Measurements from ENCODE around the gene KLK6.
"Not testable (repeated sequence)": the region's sequence is repeated elsewhere in the genome, so short reads cannot be mapped to it uniquely, and the experiment has no call there.

KLK6 gene

GRCh38 chr19:50992666-50993035 lies 23.3 kb upstream of the KLK6 start:
- DNase-seq (ENCODE audit: low read depth), result no peak

GRCh38 chr19:50984416-50984815 lies 15.0 kb upstream of the KLK6 start:
- DNase-seq (ENCODE audit: low read depth), result not testable (repeated sequence)

- DNase-seq (ENCODE audit: low read depth), result no peak
Measured at GRCh38 chr19:50983625-50984292, 14.4 kb upstream of the KLK6 start, which contains the start of gene KLK7. KLK7 (minus strand) TSS chr19:50983917; CDS start chr19:50982399, 1,518 bp downstream.

GRCh38 chr19:50982186-50982585 lies 12.8 kb upstream of the KLK6 start:
- no peak for DNase-seq (ENCODE audit: low read depth)

- DNase-seq (ENCODE audit: low read depth), result no peak
Measured at GRCh38 chr19:50981587-50982146, 12.3 kb upstream of the KLK6 start.

- DNase-seq (ENCODE audit: low read depth), result no peak
Measured at GRCh38 chr19:50980208-50980607, 10.8 kb upstream of the KLK6 start.

- no peak for DNase-seq (ENCODE audit: low read depth)
Measured at GRCh38 chr19:50979758-50980157, 10.4 kb upstream of the KLK6 start.

- DNase-seq (ENCODE audit: low read depth), result no peak
Measured at GRCh38 chr19:50978772-50979390, 9.5 kb upstream of the KLK6 start.

GRCh38 chr19:50977626-50978025 lies 8.2 kb upstream of the KLK6 start:
- DNase-seq (ENCODE audit: low read depth), result no peak

GRCh38 chr19:50975766-50976165 lies 6.4 kb upstream of the KLK6 start:
- no peak for DNase-seq (ENCODE audit: low read depth)

- DNase-seq (ENCODE audit: low read depth), result no peak
Measured at GRCh38 chr19:50974702-50975556, 5.5 kb upstream of the KLK6 start.

- no peak for DNase-seq (ENCODE audit: low read depth)
Measured at GRCh38 chr19:50972795-50973376, 3.5 kb upstream of the KLK6 start.

GRCh38 chr19:50969810-50970209 lies 419 bp upstream of the KLK6 start:
- not testable (repeated sequence) for DNase-seq (ENCODE audit: low read depth)

- no peak for DNase-seq (ENCODE audit: low read depth)
Measured at GRCh38 chr19:50968716-50969412, 527 bp downstream of the KLK6 start.

GRCh38 chr19:50967929-50968715 lies 1.3 kb downstream of the KLK6 start:
- DNase-seq (ENCODE audit: low read depth), result no peak

GRCh38 chr19:50964266-50964665 lies 5.1 kb downstream of the KLK6 start:
- DNase-seq (ENCODE audit: low read depth), result no peak

- no peak for DNase-seq (ENCODE audit: low read depth)
Measured at GRCh38 chr19:50963381-50963780, 6.0 kb downstream of the KLK6 start.

- DNase-seq (ENCODE audit: low read depth), result no peak
Measured at GRCh38 chr19:50962245-50962644, 7.1 kb downstream of the KLK6 start.

GRCh38 chr19:50959731-50960500 lies 9.5 kb downstream of the KLK6 start:
- DNase-seq (ENCODE audit: low read depth), result no peak

- no peak for DNase-seq (ENCODE audit: low read depth)
Measured at GRCh38 chr19:50957587-50957986, 11.8 kb downstream of the KLK6 start.
